HepG2 (cell line): ENCODE measurements around the gene MAPK6. TPM values are rescaled to one million over a fixed set of nuclear protein-coding genes. Genes with fewer than 3 reads are reported as not detected.

ENCODE experiments used
- ATAC-seq: fragments of 200-7000 bp; cut with Tn5 transposase; 3 replicates; pipeline ENCODE4 v1.9.1; 2020; ENCODE audit warnings: mild to moderate bottlenecking, moderate library complexity
- BruUV-seq: library from RNA; stranded (reverse); fragments of 400-500 nt; replicated peaks from 2 replicates; lab custom pipeline; 2021; lab: Mats Ljungman, UMichigan
- CTCF ChIA-PET: fragments of 300-600 bp; formaldehyde crosslinking; extraction: SDS; loops from one replicate; lab custom pipeline; 2021; ENCODE audit warnings: low total read pairs, inconsistent platforms, low intra/inter-chr PET ratio; lab: Yijun Ruan, JAX
- POLR2A ChIA-PET: fragments of 350-600 bp; sonication (Branson Sonifier 250); formaldehyde crosslinking; loops from one replicate; lab custom pipeline; 2020; ENCODE audit warnings: antibody characterized with exemption, inconsistent platforms; lab: Yijun Ruan, JAX
- DNase-seq: peaks from one replicate; pipeline ENCODE4 v3.0.0-alpha.2; 2015; ENCODE audit warnings: low spot score
- FAIRE-seq: peaks from 3 replicates; lab custom pipeline; 2011; peaks lifted over from hg19 to GRCh38; lab: Jason Lieb, UNC
- H2AFZ ChIP-seq: one replicate; pipeline ENCODE4 v1.6.1; 2011; ENCODE audit warnings: low read length, inconsistent platforms
- H3K27ac ChIP-seq: fragments of 300-600 bp; 3 replicates; pipeline ENCODE4 v1.8.0; 2011; ENCODE audit warnings: mixed run types, mild to moderate bottlenecking, mixed read lengths, low read length, inconsistent platforms; ENCODE audit not compliant: insufficient read depth; ENCODE audit errors: extremely low read length
- H3K27me3 ChIP-seq, 2 experiments: fragments of 200-600 bp in 1 of 2; 2 replicates in 1 of 2; 3 replicates in 1 of 2; pipeline versions ENCODE4 v1.6.0 to v1.8.0; 2011; ENCODE audit warnings: low read length in 2 of 2, mild to moderate bottlenecking in 2 of 2, moderate library complexity in 2 of 2, inconsistent platforms in 1 of 2; ENCODE audit not compliant: insufficient read depth in 2 of 2, control insufficient read depth in 1 of 2
- H3K36me3 ChIP-seq, 2 experiments: fragments of 200-600 bp in 1 of 2; replicated peaks in 1 of 2; 2 replicates in 1 of 2; 3 replicates in 1 of 2; pipeline versions ENCODE4 v1.5.1 to v1.8.0; 2011; ENCODE audit warnings: low read length in 2 of 2, inconsistent platforms in 1 of 2; ENCODE audit not compliant: insufficient read depth in 2 of 2, control insufficient read depth in 1 of 2
- H3K4me1 ChIP-seq: 2 replicates; pipeline ENCODE4 v1.5.1; 2012; ENCODE audit warnings: low read length, inconsistent platforms; ENCODE audit not compliant: insufficient read depth
- H3K4me2 ChIP-seq: 2 replicates; pipeline ENCODE4 v1.6.0; 2011; ENCODE audit warnings: low read depth, low read length, inconsistent platforms
- H3K4me3 ChIP-seq, 3 experiments: fragments of 200-600 bp in 1 of 3; sonication (generic), shearing (Covaris generic) in 1 of 3; replicated peaks in 1 of 3; 2 replicates each; pipeline ENCODE4 v1.5.1; 2011 to 2016; ENCODE audit warnings: low read length in 3 of 3, inconsistent platforms in 2 of 3, low read depth in 2 of 3, mild to moderate bottlenecking in 2 of 3, control low read depth in 1 of 3, mixed read lengths in 1 of 3; ENCODE audit not compliant: insufficient read depth in 1 of 3
- H3K79me2 ChIP-seq: one replicate; pipeline ENCODE4 v1.6.1; 2011; ENCODE audit warnings: low read length, inconsistent platforms; ENCODE audit not compliant: insufficient read depth
- H3K9ac ChIP-seq: 2 replicates; pipeline ENCODE4 v1.6.0; 2011; ENCODE audit warnings: mild to moderate bottlenecking, low read depth, low read length, inconsistent platforms; ENCODE audit not compliant: insufficient read depth
- H3K9me3 ChIP-seq: 2 replicates; pipeline ENCODE4 v1.5.1; 2012; ENCODE audit warnings: mild to moderate bottlenecking, low read length
- H4K20me1 ChIP-seq: 2 replicates; pipeline ENCODE4 v1.6.0; 2011; ENCODE audit warnings: inconsistent platforms, mild to moderate bottlenecking, low read length, moderate library complexity; ENCODE audit not compliant: insufficient read depth
- AGO1 ChIP-seq: fragments of 200-400 bp; formaldehyde crosslinking; IDR thresholded peaks from 2 replicates; pipeline ENCODE4 v1.6.1; 2017; ENCODE audit warnings: mild to moderate bottlenecking, low read depth, low read length, moderate library complexity; ENCODE audit not compliant: poor library complexity, severe bottlenecking
- ARHGAP35 ChIP-seq: sonication (generic); formaldehyde crosslinking; IDR thresholded peaks from 2 replicates; pipeline ENCODE4 v1.9.0; 2022; ENCODE audit warnings: mild to moderate bottlenecking, inconsistent platforms, moderate library complexity, missing genetic modification reagents, borderline replicate concordance
- FIP1L1 ChIP-seq: fragments of 200-400 bp; formaldehyde crosslinking; IDR thresholded peaks from 2 replicates; pipeline ENCODE4 v1.6.1; 2018; ENCODE audit warnings: low read depth, mild to moderate bottlenecking, low read length, moderate library complexity, borderline replicate concordance; ENCODE audit not compliant: insufficient read depth
- HNF4G ChIP-seq, 2 experiments: sonication (generic) in 1 of 2; formaldehyde crosslinking in 1 of 2; IDR thresholded peaks; 2 replicates each; pipeline versions ENCODE4 v1.4.0 to v1.6.1; 2011 to 2020; ENCODE audit warnings: borderline replicate concordance in 2 of 2, low read depth in 2 of 2, mild to moderate bottlenecking in 2 of 2, low read length in 1 of 2, missing genetic modification reagents in 1 of 2, moderate library complexity in 1 of 2
- HNRNPUL1 ChIP-seq: fragments of 200-400 bp; formaldehyde crosslinking; IDR thresholded peaks from 2 replicates; pipeline ENCODE4 v1.6.1; 2017; ENCODE audit warnings: low read depth, mild to moderate bottlenecking, low read length, moderate library complexity
- JUNB ChIP-seq: sonication (generic); formaldehyde crosslinking; IDR thresholded peaks from 2 replicates; pipeline ENCODE4 v1.8.0; 2022; ENCODE audit warnings: missing genetic modification reagents, mild to moderate bottlenecking, borderline replicate concordance
- KDM5B ChIP-seq: sonication (generic); formaldehyde crosslinking; IDR thresholded peaks from 2 replicates; pipeline ENCODE4 v1.4.0; 2020; ENCODE audit warnings: missing genetic modification reagents, mild to moderate bottlenecking, borderline replicate concordance
- NRL ChIP-seq: sonication (generic); formaldehyde crosslinking; IDR thresholded peaks from 2 replicates; pipeline ENCODE4 v1.5.0; 2020; ENCODE audit warnings: missing genetic modification reagents, mild to moderate bottlenecking, moderate library complexity, borderline replicate concordance
- RBAK ChIP-seq: sonication (generic); formaldehyde crosslinking; IDR thresholded peaks from 2 replicates; pipeline ENCODE4 v1.5.1; 2020; ENCODE audit warnings: mild to moderate bottlenecking, missing genetic modification reagents
- RXRB ChIP-seq: IDR thresholded peaks from 2 replicates; pipeline ENCODE4 v1.6.1; 2016; ENCODE audit warnings: borderline replicate concordance, missing genetic modification reagents, missing compliant biosample characterization
- SOX13 ChIP-seq, 3 experiments: fragments of 450-650 bp in 1 of 3; sonication (generic) in 1 of 3; formaldehyde crosslinking in 1 of 3; IDR thresholded peaks in 2 of 3; conservative IDR thresholded peaks in 1 of 3; 2 replicates each; pipeline versions ENCODE4 v1.5.0 to v1.6.1; 2016 to 2020; ENCODE audit warnings: antibody characterized with exemption in 1 of 3, mild to moderate bottlenecking in 1 of 3, missing compliant biosample characterization in 1 of 3, missing genetic modification reagents in 1 of 3, moderate library complexity in 1 of 3
- SRY ChIP-seq: sonication (generic); formaldehyde crosslinking; IDR thresholded peaks from 2 replicates; pipeline ENCODE4 v1.8.0; 2022; ENCODE audit warnings: mild to moderate bottlenecking, missing genetic modification reagents
- STAT5B ChIP-seq: sonication (generic); formaldehyde crosslinking; IDR thresholded peaks from 2 replicates; pipeline ENCODE4 v1.4.0; 2020; ENCODE audit warnings: missing genetic modification reagents
- ZFP82 ChIP-seq: sonication (generic); formaldehyde crosslinking; IDR thresholded peaks from 2 replicates; pipeline ENCODE4 v1.5.1; 2020; ENCODE audit warnings: mild to moderate bottlenecking, missing genetic modification reagents, borderline replicate concordance
- ZNF143 ChIP-seq: sonication (generic); formaldehyde crosslinking; IDR thresholded peaks from 2 replicates; pipeline ENCODE4 v1.4.0; 2020; ENCODE audit warnings: missing genetic modification reagents
- ZNF282 ChIP-seq: fragments of 450-650 bp; IDR thresholded peaks from 2 replicates; pipeline ENCODE4 v1.6.1; 2018; ENCODE audit not compliant: partially characterized antibody
- ZNF563 ChIP-seq: sonication (generic); formaldehyde crosslinking; IDR thresholded peaks from 2 replicates; pipeline ENCODE4 v1.8.0; 2022; ENCODE audit warnings: mild to moderate bottlenecking, moderate library complexity, missing genetic modification reagents
- WGBS: methylation state at CpG from one replicate; pipeline ENCODE4 v1.1.6; 2017; ENCODE audit warnings: low lambda C conversion rate; 5-methylcytosine and 5-hydroxymethylcytosine counted together
- in situ Hi-C: cut with HindIII; loops from 2 replicates; pipeline ENCODE4 v1.10.0; 2017; ENCODE audit warnings: low pct_unique_long_range_greater_than_20kb; ENCODE audit not compliant: extremely low pct_ligation_motif_present
- intact Hi-C: fragments of 100-400 bp; cut with micrococcal nuclease; formaldehyde crosslinking; loops from one replicate; pipeline ENCODE4 v1.10.0; 2022; ENCODE audit not compliant: unreplicated experiment
- polyA plus RNA-seq, 8 experiments: library from polyadenylated mRNA; depleted of rRNA in 3 of 8; stranded (reverse) in 7 of 8; unstranded in 1 of 8; fragments of >200 nt; fragmentation: Illumina TruSeq in 4 of 8; extraction: Trizol in 4 of 8; gene quantifications; 2 replicates each; pipeline versions ENCODE4 v1.2.1 to v1.2.3, GENCODE V29; 2011 to 2016; ENCODE audit warnings: low read depth in 4 of 8, missing spikeins in 1 of 8, mixed read lengths in 1 of 8; ENCODE audit not compliant: insufficient read depth in 1 of 8
- total RNA-seq, 5 experiments: library from RNA; depleted of rRNA; stranded (reverse); fragments of >200 nt; fragmentation: Illumina TruSeq; extraction: Trizol; gene quantifications; 2 replicates each; pipeline ENCODE4 v1.2.3, GENCODE V29; 2016; ENCODE audit warnings: low read depth in 1 of 5
- TF ChIP-seq, protein P1 (sequence below): sonication (generic); formaldehyde crosslinking; IDR thresholded peaks from 2 replicates; pipeline ENCODE4 v1.4.0; 2020; ENCODE audit warnings: mild to moderate bottlenecking, missing genetic modification reagents, borderline replicate concordance

Gene MAPK6
- total and polyA plus RNA-seq, 2 of the 13 experiments (the other 11 are each of a cell fraction or from before 2014, with no cell fraction given) = 89.5 to 99.7 TPM

DNA sequence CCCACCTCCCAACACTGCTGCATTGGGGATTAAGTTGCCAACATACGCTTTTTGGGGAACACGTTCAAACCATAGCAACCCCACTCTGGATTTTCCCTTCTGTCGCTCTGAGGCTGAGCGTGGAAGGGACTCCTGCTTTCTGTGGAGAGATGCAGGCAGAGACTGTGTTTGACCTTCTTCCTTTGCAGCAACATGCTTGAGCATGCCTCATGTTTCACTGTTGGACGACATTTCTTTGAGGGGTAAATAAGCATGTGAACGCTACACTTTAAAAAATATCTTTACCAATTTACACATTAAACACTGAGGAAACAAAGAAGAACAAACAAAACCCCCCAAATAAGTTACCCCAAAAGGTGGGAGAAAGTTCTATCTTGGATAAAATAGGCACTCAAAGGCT, 14.2 kb upstream of the MAPK6 start:
- no peak overlapping the region for H3K27ac ChIP-seq
- no peak for DNase-seq
- intact Hi-C loops = no loop called here
- no peaks in the 10 kb centered on the region for H3K27me3 ChIP-seq
- FAIRE-seq = no peak
- ChIA-PET POLR2A (no interaction called here), CTCF (no interaction called here)
- H4K20me1 ChIP-seq = no peaks in the 10 kb centered on the region
- no peak for TF ChIP-seq SRY (CRISPR knock-in tag)
- TF ChIP-seq HNF4G (IDR thresholded peaks at IDR 0.05; ENCODE audit: borderline replicate concordance, low read depth, low read length) = no peak
- no peak for TF ChIP-seq HNF4G (CRISPR knock-in tag; IDR thresholded peaks at IDR 0.05; ENCODE audit: borderline replicate concordance, low read depth)
- TF ChIP-seq FIP1L1 = no peak
- TF ChIP-seq, protein P1, sequence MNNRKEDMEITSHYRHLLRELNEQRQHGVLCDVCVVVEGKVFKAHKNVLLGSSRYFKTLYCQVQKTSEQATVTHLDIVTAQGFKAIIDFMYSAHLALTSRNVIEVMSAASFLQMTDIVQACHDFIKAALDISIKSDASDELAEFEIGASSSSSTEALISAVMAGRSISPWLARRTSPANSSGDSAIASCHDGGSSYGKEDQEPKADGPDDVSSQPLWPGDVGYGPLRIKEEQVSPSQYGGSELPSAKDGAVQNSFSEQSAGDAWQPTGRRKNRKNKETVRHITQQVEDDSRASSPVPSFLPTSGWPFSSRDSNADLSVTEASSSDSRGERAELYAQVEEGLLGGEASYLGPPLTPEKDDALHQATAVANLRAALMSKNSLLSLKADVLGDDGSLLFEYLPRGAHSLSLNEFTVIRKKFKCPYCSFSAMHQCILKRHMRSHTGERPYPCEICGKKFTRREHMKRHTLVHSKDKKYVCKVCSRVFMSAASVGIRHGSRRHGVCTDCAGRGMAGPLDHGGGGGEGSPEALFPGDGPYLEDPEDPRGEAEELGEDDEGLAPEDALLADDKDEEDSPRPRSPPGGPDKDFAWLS (CRISPR knock-in tag) = no peak
- TF ChIP-seq NRL = no peak
- no peak for TF ChIP-seq ZNF563
- no peak for TF ChIP-seq STAT5B (CRISPR knock-in tag)
- no peak for TF ChIP-seq RBAK (CRISPR knock-in tag)
- TF ChIP-seq HNRNPUL1 = no peak
- TF ChIP-seq ARHGAP35 (CRISPR knock-in tag) = no peak
- TF ChIP-seq ZFP82 (CRISPR knock-in tag) = no peak
- no peak for TF ChIP-seq JUNB (CRISPR knock-in tag)
- TF ChIP-seq AGO1 = no peak
- TF ChIP-seq KDM5B (CRISPR knock-in tag) = no peak
- TF ChIP-seq ZNF282 = no peak
- TF ChIP-seq RXRB (CRISPR knock-in tag) = no peak
- TF ChIP-seq ZNF143 (CRISPR knock-in tag) = no peak
- TF ChIP-seq SOX13 (IDR thresholded peaks at IDR 0.05) = no peak
- TF ChIP-seq SOX13 (CRISPR knock-in tag; conservative IDR thresholded peaks at IDR 0.05 in 1 of 2, IDR thresholded peaks at IDR 0.05 in 1 of 2) = no peak
- no peak overlapping the region for H3K9ac ChIP-seq
- in situ Hi-C loops = no loop called here
- 97% methylated on average over 6 of the region's 6 CpGs for WGBS
- no peak overlapping the region for H3K4me3 ChIP-seq
- no peaks in the 10 kb centered on the region for H3K9me3 ChIP-seq
- no peak overlapping the region for H2AFZ ChIP-seq
- H3K4me2 ChIP-seq = no peak overlapping the region
- no peaks in the 10 kb centered on the region for H3K36me3 ChIP-seq
- H3K79me2 ChIP-seq = no peaks in the 10 kb centered on the region
- BruUV-seq = no TSS peak
- no peak for ATAC-seq
- H3K4me1 ChIP-seq = peaks cover 48% of the 10 kb centered on the region
